ENCODE data around the gene TMEM258.

TMEM258 gene

GRCh38 chr11:61826930-61827570, 34.7 kb upstream of the TMEM258 start:
- DNase-seq (ENCODE audit: low read depth in 2 of 2), result no peak
- no peak for TF ChIP-seq CTCF (IDR thresholded peaks at IDR 0.05; ENCODE audit: low read depth, low read length)
- peak overlapping the region; percentile 73 to 96 for H3K4me3 ChIP-seq (replicated peaks in 1 of 2; ENCODE audit: low read depth in 2 of 2, low read length in 2 of 2)

- no peak for TF ChIP-seq CTCF (IDR thresholded peaks at IDR 0.05; ENCODE audit: low read depth, low read length)
- H3K4me3 ChIP-seq (replicated peaks in 1 of 2; ENCODE audit: low read depth in 2 of 2, low read length in 2 of 2), result no peak overlapping the region
- peak in 1 of 2 donors; percentile 80 for DNase-seq (ENCODE audit: low read depth in 2 of 2)
Measured at GRCh38 chr11:61820174-61820573, 27.8 kb upstream of the TMEM258 start.

GRCh38 chr11:61817471-61818202, 25.2 kb upstream of the TMEM258 start:
- TF ChIP-seq CTCF (IDR thresholded peaks at IDR 0.05; ENCODE audit: low read depth, low read length), result no peak
- H3K4me3 ChIP-seq (replicated peaks in 1 of 2; ENCODE audit: low read depth in 2 of 2, low read length in 2 of 2), result peak overlapping the region; percentile 84 to 87
- no peak for DNase-seq (ENCODE audit: low read depth in 2 of 2)

GRCh38 chr11:61816736-61817455, 24.5 kb upstream of the TMEM258 start, which contains the start of gene FADS1:
Gene FADS1, minus strand, starts transcription at chr11:61817003. Its CDS starts 74 bp downstream, at chr11:61816929.
- H3K4me3 ChIP-seq (replicated peaks in 1 of 2; ENCODE audit: low read depth in 2 of 2, low read length in 2 of 2), result peak within 1 kb of the TSS; percentile 84 to 87
- DNase-seq (ENCODE audit: low read depth in 2 of 2), result peak; percentile 95 to 98
- peak; percentile 47 for TF ChIP-seq CTCF (IDR thresholded peaks at IDR 0.05; ENCODE audit: low read depth, low read length)

- no peak for TF ChIP-seq CTCF (IDR thresholded peaks at IDR 0.05; ENCODE audit: low read depth, low read length)
- peak overlapping the region; percentile 84 to 87 for H3K4me3 ChIP-seq (replicated peaks in 1 of 2; ENCODE audit: low read depth in 2 of 2, low read length in 2 of 2)
- DNase-seq (ENCODE audit: low read depth in 2 of 2), result peak; percentile 83 to 87
Measured at GRCh38 chr11:61815790-61816735, 23.7 kb upstream of the TMEM258 start.

Data from cardiac fibroblast (primary cell).